Fibroblast of lung (primary cell): ENCODE data around the gene IBA57.

ENCODE experiments used
- EZH2 ChIP-seq: IDR thresholded peaks from 2 replicates; pipeline ENCODE4 v1.5.1; 2012; ENCODE audit warnings: low read length, control low read depth, mild to moderate bottlenecking; ENCODE audit errors: missing control alignments
- TF ChIP-seq, protein P1 (sequence below), 2 donors: IDR thresholded peaks in 1 of 2; conservative IDR thresholded peaks in 1 of 2; 1 replicate in 1 of 2; 2 replicates in 1 of 2; pipeline ENCODE4 v1.5.1; 2011 to 2012; ENCODE audit warnings: low read length in 2 of 2, control low read depth in 1 of 2, inconsistent platforms in 1 of 2, low read depth in 1 of 2, mild to moderate bottlenecking in 1 of 2

DNA sequence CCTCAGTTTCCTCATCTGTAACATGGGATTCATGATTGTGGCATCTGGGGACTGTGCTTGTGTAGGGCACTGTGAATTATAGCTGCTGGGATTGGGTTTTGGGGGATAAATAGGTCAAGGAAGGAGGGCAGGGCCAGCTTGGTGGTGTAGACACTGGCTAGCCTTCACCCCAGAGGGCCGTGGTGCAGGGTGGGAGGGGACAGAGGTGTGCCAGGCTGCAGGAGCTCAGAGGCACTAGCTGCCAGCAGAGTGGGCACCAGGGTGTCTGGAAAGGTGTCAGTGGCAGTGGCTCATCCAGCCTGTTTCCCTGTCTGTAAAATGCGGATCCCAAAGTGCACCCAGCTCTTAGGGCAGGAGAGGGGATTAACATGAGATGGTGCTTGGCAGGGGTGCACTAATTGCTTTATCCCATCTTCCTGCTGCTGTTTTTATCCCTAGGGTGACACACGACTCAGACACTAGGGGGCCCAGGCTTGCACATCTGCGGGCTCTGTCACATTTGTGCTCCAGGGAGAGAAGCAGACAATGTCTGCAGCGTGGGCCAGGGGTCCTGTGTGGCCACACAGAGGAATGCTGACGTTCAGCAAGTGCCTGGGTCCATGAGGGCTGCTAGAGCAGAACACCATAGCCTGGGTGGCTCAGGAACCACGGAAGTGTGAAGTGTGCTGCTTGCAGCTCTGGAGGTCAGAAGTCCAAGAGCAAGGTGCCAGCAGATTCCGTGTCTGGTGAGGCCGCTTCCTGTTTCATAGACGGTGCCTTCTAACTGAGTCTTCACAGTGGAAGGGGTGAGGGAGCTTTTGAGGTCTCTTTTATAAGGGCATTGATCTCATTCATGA is 61.6 kb downstream of the IBA57 start:
- TF ChIP-seq, protein P1, sequence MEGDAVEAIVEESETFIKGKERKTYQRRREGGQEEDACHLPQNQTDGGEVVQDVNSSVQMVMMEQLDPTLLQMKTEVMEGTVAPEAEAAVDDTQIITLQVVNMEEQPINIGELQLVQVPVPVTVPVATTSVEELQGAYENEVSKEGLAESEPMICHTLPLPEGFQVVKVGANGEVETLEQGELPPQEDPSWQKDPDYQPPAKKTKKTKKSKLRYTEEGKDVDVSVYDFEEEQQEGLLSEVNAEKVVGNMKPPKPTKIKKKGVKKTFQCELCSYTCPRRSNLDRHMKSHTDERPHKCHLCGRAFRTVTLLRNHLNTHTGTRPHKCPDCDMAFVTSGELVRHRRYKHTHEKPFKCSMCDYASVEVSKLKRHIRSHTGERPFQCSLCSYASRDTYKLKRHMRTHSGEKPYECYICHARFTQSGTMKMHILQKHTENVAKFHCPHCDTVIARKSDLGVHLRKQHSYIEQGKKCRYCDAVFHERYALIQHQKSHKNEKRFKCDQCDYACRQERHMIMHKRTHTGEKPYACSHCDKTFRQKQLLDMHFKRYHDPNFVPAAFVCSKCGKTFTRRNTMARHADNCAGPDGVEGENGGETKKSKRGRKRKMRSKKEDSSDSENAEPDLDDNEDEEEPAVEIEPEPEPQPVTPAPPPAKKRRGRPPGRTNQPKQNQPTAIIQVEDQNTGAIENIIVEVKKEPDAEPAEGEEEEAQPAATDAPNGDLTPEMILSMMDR (conservative IDR thresholded peaks at IDR 0.05 in 1 of 2, IDR thresholded peaks at IDR 0.05 in 1 of 2; ENCODE audit: low read depth in 1 of 2, low read length in 2 of 2): peak in 1 of 2 donors; percentile 40
- no peak for TF ChIP-seq EZH2
